ENCODE data around the gene SPACDR.

GRCh38 chr7:100407285-100408180 lies 56.5 kb downstream of the SPACDR start:
- TF ChIP-seq CTCF (optimal IDR thresholded peaks at IDR 0.05 in 1 of 3, IDR thresholded peaks at IDR 0.05 in 1 of 3, conservative IDR thresholded peaks at IDR 0.05 in 1 of 3; ENCODE audit: extremely low read depth in 1 of 3, insufficient read depth in 2 of 3, low read length in 3 of 3) (peak; percentile 57 to 63 (median 61)), EZH2 (IDR thresholded peaks at IDR 0.05; ENCODE audit: low read length) (no peak)

All from keratinocyte (primary cell).